ENCODE results near the gene TBCB.
"Not testable (repeated sequence)": the region's sequence is repeated elsewhere in the genome, so short reads cannot be mapped to it uniquely, and the experiment has no call there.

Gene TBCB

GRCh38 chr19:36160821-36161596 lies 45.7 kb downstream of the TBCB start:
- no peaks in the 10 kb centered on the region for H3K27me3 Mint-ChIP-seq
- H3K4me1 Mint-ChIP-seq (ENCODE audit: low read depth) = no peaks in the 10 kb centered on the region
- no peaks in the 10 kb centered on the region for H3K36me3 Mint-ChIP-seq
- no peak overlapping the region for H3K27ac Mint-ChIP-seq
- H3K9me3 Mint-ChIP-seq (ENCODE audit: low read depth) = no peaks in the 10 kb centered on the region
- H3K4me3 Mint-ChIP-seq = no peak overlapping the region

GRCh38 chr19:36163813-36164212 lies 48.5 kb downstream of the TBCB start:
- Mint-ChIP-seq H3K4me3 (no peak overlapping the region), H3K27ac (no peak overlapping the region), H3K36me3 (no peaks in the 10 kb centered on the region), H3K9me3 (ENCODE audit: low read depth) (no peaks in the 10 kb centered on the region), H3K4me1 (ENCODE audit: low read depth) (no peaks in the 10 kb centered on the region), H3K27me3 (no peaks in the 10 kb centered on the region)

- Mint-ChIP-seq H3K36me3 (no peaks in the 10 kb centered on the region), H3K9me3 (ENCODE audit: low read depth) (no peaks in the 10 kb centered on the region), H3K27ac (no peak overlapping the region), H3K4me1 (ENCODE audit: low read depth) (peaks cover 2% of the 10 kb centered on the region), H3K4me3 (no peak overlapping the region), H3K27me3 (no peaks in the 10 kb centered on the region)
Measured at GRCh38 chr19:36169084-36169760, 54.0 kb downstream of the TBCB start.

- Mint-ChIP-seq H3K36me3 (no peaks in the 10 kb centered on the region), H3K4me1 (ENCODE audit: low read depth) (peaks cover 2% of the 10 kb centered on the region), H3K27me3 (no peaks in the 10 kb centered on the region), H3K27ac (no peak overlapping the region), H3K4me3 (no peak overlapping the region), H3K9me3 (ENCODE audit: low read depth) (no peaks in the 10 kb centered on the region)
Measured at GRCh38 chr19:36172852-36173251, 57.6 kb downstream of the TBCB start.

- H3K9me3 Mint-ChIP-seq (ENCODE audit: low read depth); H3K4me3 Mint-ChIP-seq; H3K27me3 Mint-ChIP-seq; H3K36me3 Mint-ChIP-seq; H3K4me1 Mint-ChIP-seq (ENCODE audit: low read depth); H3K27ac Mint-ChIP-seq: not testable (repeated sequence)
Measured at GRCh38 chr19:36173846-36174245, 58.6 kb downstream of the TBCB start.

Measured in activated naive CD8-positive, alpha-beta T cell (primary cell).